Parathyroid adenoma (tissue), 2 donors: ENCODE results near the gene GNAO1.

Experiments used
- H2AFZ ChIP-seq: fragments of 300-600 bp; sonication (generic); one replicate; pipeline ENCODE4 v1.7.0; 2017; ENCODE audit warnings: antibody characterized with exemption, mild to moderate bottlenecking
- H3K27ac ChIP-seq: fragments of 300-600 bp; sonication (generic); one replicate; pipeline ENCODE4 v1.7.0; 2017
- H3K27me3 ChIP-seq: fragments of 300-600 bp; sonication (generic); one replicate; pipeline ENCODE4 v1.7.0; 2017; ENCODE audit warnings: low read length; ENCODE audit not compliant: control insufficient read depth, insufficient read depth
- H3K36me3 ChIP-seq: fragments of 300-600 bp; sonication (generic); one replicate; pipeline ENCODE4 v1.7.0; 2017; ENCODE audit warnings: low read length; ENCODE audit not compliant: control insufficient read depth, insufficient read depth
- H3K4me1 ChIP-seq: fragments of 300-600 bp; sonication (generic); one replicate; pipeline ENCODE4 v1.7.0; 2017; ENCODE audit warnings: control low read depth
- H3K4me2 ChIP-seq: fragments of 300-600 bp; sonication (generic); one replicate; pipeline ENCODE4 v1.7.0; 2017; ENCODE audit warnings: low read length
- H3K4me3 ChIP-seq: fragments of 300-600 bp; sonication (generic); one replicate; pipeline ENCODE4 v1.7.0; 2017; ENCODE audit warnings: low read depth, low read length
- H3K79me2 ChIP-seq: fragments of 300-600 bp; sonication (generic); one replicate; pipeline ENCODE4 v1.7.0; 2017; ENCODE audit warnings: control low read depth
- H3K9ac ChIP-seq: fragments of 300-600 bp; sonication (generic); one replicate; pipeline ENCODE4 v1.7.0; 2017; ENCODE audit warnings: mild to moderate bottlenecking
- H3K9me3 ChIP-seq: fragments of 300-600 bp; sonication (generic); one replicate; pipeline ENCODE4 v1.7.0; 2017; ENCODE audit warnings: low read length; ENCODE audit not compliant: control insufficient read depth
- TF ChIP-seq, protein P1 (sequence below): fragments of 300-600 bp; sonication (generic); IDR thresholded peaks from one replicate; pipeline ENCODE4 v1.7.0; 2017; ENCODE audit warnings: antibody characterized with exemption, mild to moderate bottlenecking
- donor health status: primary hyperparathyroidism.

Gene GNAO1

DNA sequence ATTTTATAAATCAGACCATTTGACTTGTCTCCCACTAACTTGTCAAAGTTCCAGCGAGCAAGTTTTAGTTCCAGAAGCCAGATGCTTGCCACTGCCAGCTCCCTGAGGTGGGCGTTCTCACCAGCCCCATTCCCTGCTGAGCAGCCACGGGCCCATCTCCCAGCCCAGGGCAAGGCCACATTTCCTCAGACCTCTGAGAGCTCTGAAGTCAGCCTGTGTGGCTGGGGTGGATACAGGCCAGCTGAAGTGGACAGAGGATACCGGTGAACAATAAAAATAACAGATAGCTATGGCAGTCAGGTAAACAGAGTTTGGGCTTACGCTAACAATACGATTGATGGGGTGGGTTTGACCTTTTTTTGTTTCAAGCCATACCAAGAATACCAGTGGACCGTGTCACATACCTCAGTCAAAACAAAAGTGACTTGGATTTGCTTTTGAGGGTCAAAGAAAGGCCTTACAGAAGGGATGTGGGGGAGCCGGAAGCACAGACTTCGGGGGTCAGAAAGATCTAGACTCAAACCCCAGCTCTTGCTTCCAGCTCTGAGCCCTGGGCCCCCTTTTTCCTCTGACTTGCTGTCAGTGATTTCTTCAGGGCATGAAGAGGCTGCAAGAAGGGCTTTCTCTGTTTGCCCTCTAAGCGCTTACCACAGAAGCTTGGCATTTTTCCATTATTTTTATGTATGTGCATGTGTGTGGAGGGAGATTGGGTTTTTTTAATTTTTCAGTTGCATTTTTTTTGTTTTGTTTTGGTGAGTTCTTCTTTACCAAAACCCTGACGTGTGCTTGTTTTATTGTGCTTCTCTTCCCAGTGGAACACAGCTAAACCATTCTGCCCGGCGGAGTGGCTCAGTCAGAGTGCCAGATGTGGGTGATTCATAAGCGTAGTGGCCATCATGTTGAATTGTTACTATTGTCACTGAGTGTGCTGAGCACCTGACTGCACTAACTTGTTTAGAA is 109.9 kb downstream of the GNAO1 start:
- no peaks in the 10 kb centered on the region for H3K36me3 ChIP-seq
- no peaks in the 10 kb centered on the region for H3K9me3 ChIP-seq
- peaks cover 3% of the 10 kb centered on the region for H3K79me2 ChIP-seq
- H3K4me2 ChIP-seq = no peak overlapping the region
- no peak overlapping the region for H3K4me3 ChIP-seq
- H3K9ac ChIP-seq = no peak overlapping the region
- TF ChIP-seq, protein P1, sequence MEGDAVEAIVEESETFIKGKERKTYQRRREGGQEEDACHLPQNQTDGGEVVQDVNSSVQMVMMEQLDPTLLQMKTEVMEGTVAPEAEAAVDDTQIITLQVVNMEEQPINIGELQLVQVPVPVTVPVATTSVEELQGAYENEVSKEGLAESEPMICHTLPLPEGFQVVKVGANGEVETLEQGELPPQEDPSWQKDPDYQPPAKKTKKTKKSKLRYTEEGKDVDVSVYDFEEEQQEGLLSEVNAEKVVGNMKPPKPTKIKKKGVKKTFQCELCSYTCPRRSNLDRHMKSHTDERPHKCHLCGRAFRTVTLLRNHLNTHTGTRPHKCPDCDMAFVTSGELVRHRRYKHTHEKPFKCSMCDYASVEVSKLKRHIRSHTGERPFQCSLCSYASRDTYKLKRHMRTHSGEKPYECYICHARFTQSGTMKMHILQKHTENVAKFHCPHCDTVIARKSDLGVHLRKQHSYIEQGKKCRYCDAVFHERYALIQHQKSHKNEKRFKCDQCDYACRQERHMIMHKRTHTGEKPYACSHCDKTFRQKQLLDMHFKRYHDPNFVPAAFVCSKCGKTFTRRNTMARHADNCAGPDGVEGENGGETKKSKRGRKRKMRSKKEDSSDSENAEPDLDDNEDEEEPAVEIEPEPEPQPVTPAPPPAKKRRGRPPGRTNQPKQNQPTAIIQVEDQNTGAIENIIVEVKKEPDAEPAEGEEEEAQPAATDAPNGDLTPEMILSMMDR = no peak
- H3K27ac ChIP-seq = no peak overlapping the region
- no peaks in the 10 kb centered on the region for H3K27me3 ChIP-seq
- no peak overlapping the region for H2AFZ ChIP-seq
- H3K4me1 ChIP-seq = peaks cover 5% of the 10 kb centered on the region

DNA sequence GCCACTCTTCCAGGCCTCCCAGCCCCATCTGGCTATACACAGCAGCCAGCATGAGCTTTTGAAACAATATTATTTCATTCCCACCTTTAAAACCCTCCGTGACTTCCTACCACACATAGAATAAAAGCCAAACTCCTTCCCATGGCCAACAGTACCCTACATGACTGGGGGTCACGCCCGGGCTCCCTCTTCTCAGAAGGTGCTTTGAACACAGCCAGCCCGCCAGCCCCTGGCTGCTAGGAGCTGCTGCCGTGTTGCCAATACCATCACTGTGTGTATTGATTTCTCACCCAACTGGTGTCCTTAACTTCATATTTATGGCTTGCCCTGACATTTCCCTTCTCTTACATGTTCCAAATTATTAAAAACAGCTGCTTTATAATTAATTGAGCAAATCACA is 111.2 kb downstream of the GNAO1 start:
- no peaks in the 10 kb centered on the region for H3K27me3 ChIP-seq
- no peaks in the 10 kb centered on the region for H3K36me3 ChIP-seq
- H3K27ac ChIP-seq = no peak overlapping the region
- no peak overlapping the region for H3K4me2 ChIP-seq
- H3K79me2 ChIP-seq = peaks cover 3% of the 10 kb centered on the region
- H3K9me3 ChIP-seq = no peaks in the 10 kb centered on the region
- H2AFZ ChIP-seq = no peak overlapping the region
- peaks cover 5% of the 10 kb centered on the region for H3K4me1 ChIP-seq
- H3K9ac ChIP-seq = no peak overlapping the region
- TF ChIP-seq, protein P1 = no peak
- H3K4me3 ChIP-seq = no peak overlapping the region

DNA sequence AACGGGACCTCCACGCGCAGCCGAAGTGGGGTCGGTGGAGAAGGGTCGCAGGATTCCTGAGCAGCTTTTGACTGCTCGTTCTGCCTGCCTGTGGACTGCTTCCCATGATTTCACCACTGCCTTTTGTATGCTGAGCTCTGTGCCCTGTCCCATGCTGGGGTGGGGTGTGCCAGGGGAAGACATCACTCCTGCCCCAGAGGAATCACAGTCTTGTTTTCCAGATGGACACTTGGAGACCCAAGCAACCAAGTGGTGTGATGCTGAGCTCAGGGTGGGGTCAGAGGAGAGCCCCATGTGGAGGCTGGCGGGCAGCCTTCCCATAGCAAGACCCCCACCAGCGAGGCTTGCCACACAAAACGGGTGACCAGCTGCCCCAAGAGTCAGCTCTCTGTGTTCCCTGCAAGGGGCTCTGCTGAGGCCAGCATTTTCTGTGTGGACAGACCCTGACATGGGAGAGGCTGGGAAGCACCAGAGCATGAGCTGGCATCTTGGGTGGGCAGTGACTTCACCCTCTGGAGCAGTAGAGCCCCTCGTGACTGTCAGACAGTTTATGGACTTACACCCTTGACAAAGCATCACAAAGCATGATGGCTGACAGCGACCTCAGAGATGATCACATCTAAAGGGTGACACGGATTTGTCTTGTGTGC is 111.9 kb downstream of the GNAO1 start:
- Histone ChIP-seq H3K27me3 (no peaks in the 10 kb centered on the region), H2AFZ (no peak overlapping the region), H3K9ac (no peak overlapping the region), H3K4me1 (peaks cover 9% of the 10 kb centered on the region), H3K36me3 (no peaks in the 10 kb centered on the region), H3K27ac (no peak overlapping the region), H3K4me2 (no peak overlapping the region), H3K4me3 (no peak overlapping the region), H3K79me2 (peaks cover 3% of the 10 kb centered on the region), H3K9me3 (no peaks in the 10 kb centered on the region)
- TF ChIP-seq, protein P1 = no peak

DNA sequence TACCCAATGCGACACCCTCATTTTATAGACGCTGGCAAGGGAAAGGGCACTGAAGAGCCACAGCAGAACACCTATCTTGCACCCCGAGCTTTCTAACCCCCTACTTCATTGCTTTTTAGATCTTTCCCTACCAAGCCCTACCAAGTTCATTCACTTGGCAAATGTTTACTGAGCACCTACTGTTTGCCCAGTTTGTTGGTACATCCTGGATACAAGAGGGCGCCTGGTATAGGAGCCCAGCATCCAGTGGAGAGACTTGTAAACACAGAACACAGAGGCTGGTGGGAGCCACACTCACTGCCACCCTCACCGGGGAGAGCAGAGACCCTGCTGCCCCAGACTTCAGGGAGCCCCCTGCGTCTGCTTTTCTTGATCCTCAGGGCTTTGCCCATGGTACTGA is 112.6 kb downstream of the GNAO1 start:
- Histone ChIP-seq H3K4me1 (peaks cover 11% of the 10 kb centered on the region), H3K9me3 (no peaks in the 10 kb centered on the region), H3K4me3 (no peak overlapping the region), H3K27ac (no peak overlapping the region), H3K9ac (no peak overlapping the region), H3K27me3 (no peaks in the 10 kb centered on the region), H3K36me3 (no peaks in the 10 kb centered on the region), H3K79me2 (peaks cover 3% of the 10 kb centered on the region), H2AFZ (no peak overlapping the region), H3K4me2 (no peak overlapping the region)
- TF ChIP-seq, protein P1 = no peak
